COLO668 (cell line): ENCODE data around the gene CD151.

Experiments
- DNase-seq: peaks from one replicate; lab custom pipeline; 2025; ENCODE audit not compliant: unreplicated experiment; lab: John Stamatoyannopoulos, UW

Gene CD151

DNA sequence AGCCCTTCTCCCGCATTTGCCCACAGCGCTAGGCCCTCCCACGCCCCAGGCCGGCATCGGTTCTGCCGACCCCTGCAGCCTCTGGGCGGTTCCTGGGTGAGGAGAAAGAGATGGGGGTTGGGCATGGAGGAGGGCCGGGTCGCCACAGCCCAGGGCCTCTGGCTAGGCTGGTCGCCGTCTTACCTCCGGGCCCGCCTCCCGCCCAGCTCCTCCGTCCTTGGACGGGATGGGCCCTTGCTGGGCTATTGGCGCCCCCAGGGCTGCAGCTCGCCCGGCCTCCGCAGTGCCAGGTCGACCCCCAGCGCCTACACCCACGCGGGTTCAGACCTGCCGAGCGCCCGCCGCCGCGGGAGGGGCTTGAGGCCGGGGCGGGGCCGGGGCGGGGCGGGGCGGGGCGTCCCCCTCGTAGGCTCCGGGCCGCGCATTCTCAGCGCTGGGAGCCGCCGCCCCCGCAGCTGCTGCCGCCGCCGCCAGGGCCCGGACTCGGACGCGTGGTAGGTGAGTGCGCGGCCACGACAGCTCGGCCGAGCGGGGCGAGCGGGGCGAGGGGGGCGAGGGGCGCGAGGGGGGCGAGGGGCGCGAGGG is at the start of gene CD151:
TSS of gene CD151 (plus strand) at position 424 of the 585 bp plus-strand sequence. CDS start 3,118 bp downstream, outside the sequence.
- peak; percentile 53 for DNase-seq

DNA sequence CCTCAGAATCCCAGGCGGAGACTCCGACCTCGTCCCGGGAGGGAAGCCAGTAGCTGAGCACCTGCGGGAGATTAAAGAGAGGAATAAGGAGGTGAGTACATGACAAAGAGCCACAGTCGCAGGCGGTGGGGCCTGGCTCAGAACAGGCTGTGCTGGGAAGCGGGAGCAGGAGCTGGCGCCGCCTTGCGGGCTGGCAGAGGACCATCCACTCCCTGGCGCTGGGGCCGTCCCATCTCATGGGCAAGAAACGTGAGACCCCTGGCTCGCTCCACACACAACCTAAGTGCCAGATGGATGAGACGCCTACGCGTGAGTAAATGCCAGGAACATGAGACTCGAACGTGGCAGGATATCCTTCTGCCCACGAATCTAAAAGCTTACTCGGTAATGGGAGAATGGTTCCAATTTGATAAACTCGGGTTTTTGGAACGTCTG is 49.2 kb upstream of the CD151 start:
- peak; percentile 18 for DNase-seq

DNA sequence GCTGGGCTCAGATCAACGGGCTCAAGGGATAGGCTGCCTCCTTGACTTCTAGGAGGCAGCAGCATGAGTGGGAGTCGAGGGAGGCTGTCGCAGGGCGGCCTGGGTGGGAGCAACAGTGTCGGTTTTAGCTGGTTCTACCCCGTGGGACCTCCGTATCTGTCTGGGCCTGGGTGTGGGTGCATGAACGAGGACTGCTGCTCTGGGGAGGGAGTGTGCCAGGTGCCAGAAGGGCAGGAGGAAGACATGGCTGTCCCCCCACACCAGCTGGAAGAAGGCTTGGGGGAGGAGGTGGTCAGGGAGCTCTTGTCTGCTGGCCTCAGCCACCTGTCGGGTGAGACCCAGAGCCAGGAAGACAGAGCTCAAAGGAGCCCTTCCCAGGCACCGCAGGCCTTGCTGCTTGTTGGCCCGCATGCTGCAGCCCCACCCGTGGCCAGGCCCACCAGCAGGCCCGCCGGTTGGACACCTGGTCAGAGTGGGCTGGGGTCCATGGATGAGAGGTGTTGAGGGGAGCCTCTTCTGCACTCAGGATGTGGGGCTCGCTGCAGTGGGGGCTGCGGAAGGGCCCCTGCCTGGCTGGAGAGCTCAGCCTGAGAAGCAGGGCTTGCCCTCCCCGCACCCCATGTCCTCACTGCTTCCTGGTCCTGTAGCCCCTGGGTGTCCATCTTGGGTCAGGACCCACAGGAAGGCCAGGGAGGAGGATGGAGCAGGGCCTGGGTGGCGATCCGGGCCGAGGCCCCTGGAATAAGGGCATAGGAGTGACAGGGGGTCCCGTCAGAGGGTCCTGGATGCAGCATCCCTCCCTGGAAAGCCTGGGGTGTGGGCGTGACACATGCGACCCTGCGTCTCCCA is 46.3 kb upstream of the CD151 start:
- no peak for DNase-seq

DNA sequence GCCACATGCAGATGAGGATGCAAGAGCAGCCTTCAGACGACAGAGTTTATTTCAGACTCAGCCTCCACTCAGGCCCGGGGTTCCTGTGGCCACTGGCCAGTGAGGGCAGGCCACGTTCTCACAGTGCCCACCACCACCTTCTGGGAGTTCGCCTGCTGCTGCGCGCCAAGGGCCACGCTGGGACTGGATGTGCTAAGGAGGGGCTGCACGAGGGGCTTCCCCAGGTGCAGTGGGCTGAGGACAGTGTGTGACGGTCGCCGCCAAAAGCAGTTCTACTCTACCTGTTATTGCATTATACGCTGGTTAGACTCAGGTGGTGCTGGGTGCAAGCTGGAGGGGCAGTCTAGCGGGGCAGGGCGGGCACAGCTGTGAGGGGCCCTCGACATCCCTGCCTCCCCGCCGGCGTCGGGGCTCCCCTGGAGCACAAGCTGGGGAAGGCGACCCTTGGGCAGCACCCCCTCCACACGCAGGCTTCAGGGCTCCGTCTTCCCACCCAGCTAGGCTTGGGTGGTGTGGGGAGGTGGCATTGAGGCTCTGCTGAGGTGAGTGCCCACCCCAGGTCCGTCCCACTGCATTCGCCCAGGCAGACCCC is 45.6 kb upstream of the CD151 start:
- DNase-seq = no peak

DNA sequence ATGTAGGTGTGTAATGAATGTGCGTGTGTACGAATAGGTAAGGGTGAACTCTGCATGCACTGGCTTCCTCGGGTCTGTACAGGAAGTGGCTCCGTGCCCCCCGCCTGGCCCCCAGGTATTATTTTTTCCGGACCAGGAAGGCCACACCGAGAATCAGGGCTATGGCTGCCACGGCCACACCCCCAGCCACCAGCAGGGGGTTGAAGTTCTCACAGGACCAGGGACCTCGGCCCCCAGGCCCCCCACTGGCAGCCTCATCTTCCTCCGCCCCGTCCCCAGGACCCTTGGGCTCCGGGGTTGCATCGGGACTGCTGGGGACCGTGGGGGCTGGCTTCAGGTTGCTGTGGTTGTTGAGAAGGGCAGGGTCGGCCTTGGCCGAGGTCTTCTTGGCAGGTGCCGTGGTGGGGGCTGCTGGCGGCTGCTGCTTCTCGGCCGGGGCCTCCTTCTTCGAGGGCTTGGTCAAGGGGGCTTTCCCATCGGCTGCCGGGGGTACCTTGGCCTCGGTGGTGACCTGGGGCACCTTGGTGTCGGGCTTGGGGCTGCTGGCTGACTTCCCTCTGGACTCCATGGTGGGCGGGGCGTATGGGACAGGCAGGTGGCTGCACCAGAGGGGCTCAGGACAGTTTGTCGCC is 44.6 kb upstream of the CD151 start:
- DNase-seq = no peak

DNA sequence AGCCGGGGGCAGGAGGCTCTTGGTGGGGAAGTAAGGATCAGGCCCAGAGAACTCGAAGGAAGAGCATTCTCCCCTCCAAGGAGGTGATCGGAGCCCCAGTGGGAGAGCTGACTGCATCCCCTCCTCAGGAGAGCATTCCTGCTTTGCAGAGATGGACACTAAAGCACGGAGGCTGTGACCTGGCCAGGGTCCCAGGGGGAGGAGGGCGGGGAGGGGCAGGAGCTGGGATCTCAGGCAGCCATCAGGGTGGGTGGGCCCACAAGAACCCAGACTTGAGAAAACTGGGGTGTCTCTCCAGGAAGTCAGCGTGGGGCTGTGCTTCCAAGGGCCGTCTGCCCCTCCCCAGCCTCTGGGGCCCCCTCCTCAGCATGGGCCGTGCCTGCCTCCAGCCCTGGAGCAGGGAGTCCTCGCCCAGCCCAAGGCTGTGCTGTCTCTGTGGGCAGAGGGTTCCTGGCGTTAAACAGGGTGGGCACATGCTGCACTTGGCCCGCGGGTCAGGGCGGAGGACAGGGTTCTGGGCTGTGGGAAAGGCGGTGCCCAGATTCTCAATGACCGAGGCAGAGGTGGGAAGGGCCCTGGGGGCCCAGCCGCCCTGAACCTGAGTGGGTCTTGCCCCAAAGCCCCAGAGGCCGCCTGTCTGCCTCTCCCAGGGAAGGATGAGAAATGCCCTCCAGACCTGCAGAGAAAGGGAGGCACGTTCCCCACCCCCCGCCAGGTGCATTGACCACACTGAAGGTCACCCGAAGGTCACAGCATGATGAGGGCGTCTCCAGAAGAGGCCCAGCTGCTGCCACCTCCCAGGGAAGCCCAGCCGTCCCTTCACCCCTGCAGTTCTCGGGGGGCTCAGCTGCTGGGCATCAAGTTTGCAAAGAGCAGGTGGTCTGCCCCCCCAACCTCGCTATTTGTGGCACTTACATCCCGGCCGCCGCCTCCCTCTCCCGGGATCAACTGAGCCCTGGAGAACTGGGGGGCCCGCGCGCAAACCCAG is 43.5 kb upstream of the CD151 start:
- peak; percentile 13 for DNase-seq

DNA sequence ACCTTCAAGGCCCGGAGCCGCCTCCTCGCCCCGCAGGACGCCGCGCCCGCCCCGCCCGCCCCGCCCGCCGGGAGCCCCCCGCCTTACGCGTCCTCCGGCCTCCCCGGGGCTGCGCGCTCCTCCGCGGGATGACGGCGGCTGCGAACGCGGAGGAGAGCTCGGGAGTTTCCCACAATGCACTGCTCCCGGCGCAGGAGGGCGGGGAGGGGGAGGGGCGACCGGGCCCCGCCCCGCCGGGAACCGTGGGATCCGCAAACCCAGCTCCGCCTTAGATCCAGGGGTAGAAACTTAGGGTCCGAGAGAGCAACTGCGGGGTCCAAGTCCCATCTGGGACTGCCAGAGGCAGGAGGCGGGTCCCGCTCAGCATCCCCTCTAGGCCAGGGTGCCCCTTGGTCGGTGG is 42.8 kb upstream of the CD151 start, which contains the start of gene CEND1:
TSS of gene CEND1 (minus strand) at position 148 of the 400 bp plus-strand sequence. CDS start 1,514 bp downstream, outside the sequence.
- DNase-seq = peak; percentile 37

DNA sequence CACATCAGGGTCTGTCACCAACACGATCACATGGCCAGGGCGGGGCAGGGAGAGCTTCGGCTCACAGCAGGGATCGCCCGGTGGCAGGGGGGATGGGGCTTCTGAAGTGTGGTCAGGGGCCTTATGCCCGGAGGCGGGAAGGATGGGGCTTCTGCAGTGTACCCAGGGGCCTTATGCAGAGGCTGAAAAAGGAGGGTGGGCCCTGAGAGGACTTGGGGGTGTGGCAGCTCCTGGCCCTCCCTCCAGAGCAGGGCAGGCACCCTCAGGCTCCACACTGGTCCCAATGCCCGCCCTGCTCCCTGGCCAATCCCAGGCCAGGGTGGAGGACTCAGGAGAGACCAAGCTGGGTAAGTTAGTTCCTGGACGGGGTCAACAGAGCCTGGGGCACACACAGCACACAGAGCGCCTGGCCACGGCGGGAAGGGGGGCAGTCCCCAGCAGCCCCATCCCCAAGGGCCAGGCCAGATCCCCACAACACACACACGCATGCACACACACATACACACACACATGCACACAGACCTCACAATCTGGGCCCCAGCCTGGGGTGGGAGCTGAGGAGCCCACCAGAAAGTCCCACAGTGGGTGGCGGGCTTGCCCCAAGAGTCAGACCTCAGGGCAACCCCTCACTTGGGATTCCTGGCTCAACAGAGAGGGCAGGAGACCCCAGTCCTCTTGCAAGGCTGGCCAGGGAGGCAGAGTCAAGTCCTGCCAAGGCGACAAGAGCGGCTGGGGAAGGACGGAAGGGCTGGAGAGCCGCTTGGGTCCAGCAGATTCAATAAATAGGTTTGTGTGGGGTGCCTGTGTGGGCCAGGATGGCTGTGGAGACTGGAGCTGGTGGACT is 41.8 kb upstream of the CD151 start:
- no peak for DNase-seq

DNA sequence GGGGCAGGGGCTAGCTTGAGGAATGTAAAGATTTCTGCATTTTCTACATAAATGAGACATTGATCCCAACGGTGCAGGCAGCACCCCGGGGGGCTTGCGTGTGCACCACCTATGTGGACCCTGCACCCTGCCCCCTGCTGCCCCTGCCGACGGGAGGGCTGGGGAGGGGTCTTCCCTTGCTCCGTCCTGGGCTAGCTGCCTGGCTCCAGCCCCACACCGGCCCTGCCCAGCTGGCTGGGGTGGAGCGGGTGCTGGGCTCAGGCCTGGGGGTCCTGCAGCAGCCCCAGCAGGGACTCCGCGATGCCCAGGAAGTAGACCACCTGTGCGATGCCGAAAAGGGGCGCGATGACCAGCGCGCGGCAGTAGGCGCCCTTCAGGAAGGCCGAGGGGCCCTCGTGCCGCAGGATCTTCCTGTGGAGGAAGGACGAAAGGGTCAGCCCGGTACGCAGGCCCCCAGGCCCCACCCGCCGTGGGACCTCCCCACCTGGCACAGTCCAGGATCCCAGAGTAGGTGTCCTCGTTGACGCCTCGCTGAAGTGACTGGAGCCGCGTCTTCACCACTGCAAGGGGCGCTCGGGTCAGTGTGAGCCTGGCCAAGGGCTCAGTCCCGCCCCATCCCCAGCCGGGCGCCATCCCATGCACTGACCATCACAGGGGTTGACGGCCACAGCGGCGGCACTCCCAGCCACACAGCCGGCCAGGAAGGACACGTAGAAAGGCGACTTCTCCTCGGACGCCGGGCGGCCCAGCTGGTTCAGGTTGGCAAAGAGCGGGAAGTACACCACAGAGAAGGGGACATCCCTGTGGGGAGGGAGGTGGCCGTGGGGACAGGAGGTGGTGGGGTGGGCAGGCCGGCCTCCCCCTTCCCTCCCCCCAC is 40.9 kb upstream of the CD151 start:
- DNase-seq = no peak

DNA sequence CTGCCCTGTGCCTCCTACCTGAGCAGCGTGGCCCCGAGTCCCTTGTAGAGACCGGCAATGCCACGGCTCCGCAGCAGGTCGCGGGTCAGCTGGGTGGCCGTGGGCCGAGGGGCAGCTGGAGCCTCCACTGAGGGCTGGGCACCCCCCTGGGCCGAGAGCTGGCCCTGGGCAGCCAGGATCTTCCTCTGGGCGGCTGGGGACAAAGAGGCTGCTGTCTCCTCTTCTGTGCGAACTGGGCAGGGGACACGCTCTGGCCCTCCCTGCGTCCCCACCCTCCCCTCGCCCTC is 40.3 kb upstream of the CD151 start:
- DNase-seq = no peak

DNA sequence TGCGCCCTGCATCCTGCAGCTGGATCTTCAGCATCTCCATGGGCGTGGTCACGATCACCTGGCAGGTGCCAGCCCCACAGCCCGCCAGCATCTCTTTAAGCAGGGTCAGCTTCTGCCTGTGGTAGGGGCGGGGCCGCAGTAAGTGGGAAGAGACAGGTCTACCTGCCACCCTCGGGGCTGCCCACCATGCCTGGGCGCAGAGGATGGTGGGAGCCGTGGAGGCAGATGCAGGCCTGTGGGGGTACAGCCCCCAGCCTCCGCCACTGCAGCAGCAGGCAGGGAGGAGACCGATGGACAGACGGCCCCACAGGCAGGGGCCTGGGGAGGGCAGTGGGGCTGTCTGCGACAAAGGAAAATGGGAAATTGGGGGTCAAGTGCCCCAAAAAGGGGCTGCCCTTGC is 39.9 kb upstream of the CD151 start:
- DNase-seq = peak; percentile 39

DNA sequence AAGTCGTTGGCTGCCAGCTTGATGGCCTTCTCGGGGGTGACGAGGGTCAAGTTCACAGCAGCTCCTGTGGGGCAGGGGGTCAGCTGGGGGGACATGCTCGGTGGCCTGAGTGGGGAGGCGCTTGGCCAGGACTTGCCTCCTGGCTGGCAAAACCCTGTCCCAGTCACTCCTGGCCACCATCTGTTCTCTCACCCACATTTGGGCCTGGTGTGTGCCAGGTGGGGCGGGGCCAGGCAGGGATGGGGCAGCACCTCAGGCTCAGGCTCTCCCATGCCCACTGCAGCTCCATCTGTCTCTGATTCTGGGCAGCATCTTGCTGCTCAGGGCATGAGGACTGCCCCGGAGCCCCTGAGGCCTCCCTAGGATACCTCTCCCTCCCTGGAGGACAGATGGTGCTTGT is 39.2 kb upstream of the CD151 start:
- no peak for DNase-seq

DNA sequence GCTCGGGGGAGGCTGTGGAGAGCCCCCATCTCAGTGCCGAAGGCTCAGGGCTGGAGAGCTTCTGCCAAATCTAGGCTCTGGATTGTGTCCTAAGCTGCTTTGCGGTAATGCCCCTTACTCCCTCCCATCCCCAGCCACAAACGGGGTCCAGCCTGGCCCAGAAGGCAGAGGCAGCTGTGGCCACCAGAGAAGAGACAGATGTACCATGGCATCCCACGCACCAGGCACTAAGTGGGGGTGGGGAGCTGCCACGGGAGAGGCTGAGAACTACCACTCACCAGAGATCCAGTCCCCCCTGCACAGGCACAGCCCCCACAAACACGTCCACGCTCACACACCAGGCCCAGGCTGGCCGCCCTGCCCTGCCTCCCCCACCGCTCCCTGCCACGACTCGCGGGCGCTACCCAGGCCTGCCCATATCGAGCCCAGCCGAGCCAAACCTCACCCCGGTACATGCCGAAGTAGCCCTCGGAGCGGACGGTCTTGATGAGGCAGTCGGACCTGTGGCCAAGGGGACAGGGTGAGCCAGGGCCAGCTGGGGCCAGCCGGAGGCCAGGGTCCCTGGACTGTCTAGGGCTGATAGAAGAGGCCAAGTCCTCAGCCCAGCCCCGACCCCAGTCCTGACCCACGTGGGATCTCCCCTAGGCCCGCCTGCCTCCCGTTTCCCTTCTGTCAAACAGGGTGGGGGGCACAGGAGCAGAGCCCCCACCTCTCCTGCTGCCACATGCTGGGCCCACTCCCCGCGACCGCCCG is 38.6 kb upstream of the CD151 start:
- DNase-seq = no peak

DNA sequence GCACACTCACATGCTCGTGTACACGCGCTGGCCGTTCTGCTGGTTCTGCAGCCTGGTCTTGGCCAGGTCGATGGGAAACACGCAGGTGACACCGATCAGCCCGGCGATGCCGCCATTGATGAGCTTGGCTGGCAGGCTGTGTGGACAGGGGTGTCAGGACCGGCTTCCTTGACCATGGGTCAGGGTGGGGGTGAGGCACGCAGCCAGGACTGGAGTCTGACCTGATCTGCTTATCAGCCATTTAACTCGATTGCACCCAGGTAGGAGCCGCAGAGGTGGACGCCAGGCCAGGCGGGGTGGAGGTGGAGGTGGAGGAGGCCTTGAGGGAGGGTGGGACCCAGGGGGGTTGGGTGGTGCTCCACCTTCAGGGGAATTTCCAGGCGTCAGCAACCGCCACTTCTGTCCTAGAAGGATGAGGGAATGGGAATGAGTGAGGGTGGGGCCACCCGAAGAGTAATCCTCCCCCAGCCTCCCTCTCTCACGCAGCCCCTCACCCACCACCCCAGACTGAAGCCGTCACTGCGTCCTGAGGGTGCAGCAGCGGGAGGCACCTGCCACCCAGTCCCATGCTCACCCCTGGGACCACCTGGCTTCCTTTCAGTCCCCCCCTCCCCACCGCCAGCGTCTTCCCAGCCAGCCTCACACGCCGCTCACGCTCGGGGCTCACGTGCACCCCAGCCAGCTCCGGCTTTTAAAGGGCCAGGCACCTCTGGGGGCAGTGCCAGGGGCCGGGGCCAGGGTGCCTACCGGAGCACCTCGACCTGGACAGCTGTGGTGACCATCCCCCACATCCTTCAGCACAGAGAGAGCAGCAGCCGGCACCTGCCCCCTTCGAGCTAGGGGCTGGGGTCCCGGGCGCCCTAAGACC is 37.8 kb upstream of the CD151 start:
- peak; percentile 5 for DNase-seq

DNA sequence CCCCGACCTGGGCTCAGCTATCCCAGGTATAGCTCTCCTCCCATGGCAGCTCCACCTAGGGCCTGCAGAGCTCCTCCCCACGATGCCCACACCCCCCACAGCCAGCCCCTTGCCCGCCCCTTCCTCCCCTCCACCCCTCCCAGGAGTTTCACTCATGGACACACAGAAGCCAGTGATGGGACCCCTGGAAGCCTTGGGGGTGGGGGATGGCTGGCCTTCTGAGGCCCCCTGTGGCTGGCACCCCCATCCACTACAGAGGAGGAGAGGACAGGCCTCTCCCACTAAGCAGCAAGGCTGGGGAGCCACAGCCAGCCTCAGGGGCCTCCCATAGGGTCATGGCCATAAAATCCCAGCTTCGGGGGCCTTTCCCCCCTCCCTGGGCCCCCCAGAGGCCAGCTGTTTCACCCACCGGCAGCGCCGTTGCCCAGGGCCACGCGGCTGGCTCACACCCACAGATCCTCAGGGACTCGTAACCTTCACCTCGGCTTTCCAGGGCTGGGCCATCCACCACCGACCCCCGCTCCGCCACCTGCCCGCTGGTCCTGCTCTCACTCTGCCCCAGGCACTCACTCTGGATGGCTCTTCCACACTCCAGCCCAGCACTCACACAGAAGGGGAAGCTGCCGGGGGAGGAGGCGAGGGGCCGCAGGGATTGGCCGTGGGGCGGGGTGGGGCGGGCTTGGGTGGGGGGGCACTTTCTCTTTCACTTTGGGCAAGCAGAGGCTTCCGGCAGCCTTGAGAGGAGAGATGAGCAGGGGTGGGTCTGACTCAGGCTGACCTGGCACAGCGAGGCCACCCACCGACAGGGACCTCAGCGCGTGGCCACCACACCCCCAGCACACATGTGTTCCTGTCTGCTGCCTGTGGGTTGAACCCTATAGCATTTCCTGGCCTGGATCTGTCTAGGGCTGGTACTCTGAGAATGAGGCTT is 36.9 kb upstream of the CD151 start:
- peak; percentile 54 for DNase-seq
